IMR-90 (cell line): ENCODE results near the gene PACSIN3. TPM values are rescaled to one million over a fixed set of nuclear protein-coding genes. Genes with fewer than 3 reads are reported as not detected.

Experiments used
- ATAC-seq: fragments of 200-7000 bp; cut with Tn5 transposase; 2 replicates; pipeline ENCODE4 v1.9.1; 2020; ENCODE audit warnings: low read depth, mild to moderate bottlenecking, moderate library complexity
- BruUV-seq: library from RNA; stranded (reverse); fragments of 400-500 nt; replicated peaks from 2 replicates; lab custom pipeline; 2021; lab: Mats Ljungman, UMichigan
- CTCF ChIA-PET: fragments of 300-600 bp; formaldehyde crosslinking; extraction: SDS; loops from one replicate; lab custom pipeline; 2021; ENCODE audit warnings: antibody characterized with exemption; lab: Yijun Ruan, JAX
- POLR2A ChIA-PET: fragments of 300-600 bp; sonication (Branson Sonifier 250); formaldehyde crosslinking; loops from one replicate; lab custom pipeline; 2022; ENCODE audit warnings: antibody characterized with exemption; ENCODE audit not compliant: unreplicated experiment; lab: Charles Lee
- DNase-seq: peaks from one replicate; pipeline ENCODE4 v3.0.0; 2013
- H2AFZ ChIP-seq: replicated peaks from 2 replicates; pipeline ENCODE3; 2013; ENCODE audit warnings: low read length, mild to moderate bottlenecking; ENCODE audit not compliant: poor library complexity
- H2AK5ac ChIP-seq: 2 replicates; pipeline ENCODE4 v1.6.1; 2013; ENCODE audit warnings: low read depth, low read length, inconsistent platforms
- H2AK9ac ChIP-seq: replicated peaks from 2 replicates; pipeline ENCODE3; 2013; ENCODE audit warnings: mild to moderate bottlenecking, low read depth, low read length, moderate library complexity; ENCODE audit not compliant: poor library complexity
- H2BK120ac ChIP-seq: 2 replicates; pipeline ENCODE4 v1.6.1; 2013; ENCODE audit warnings: low read depth, low read length, inconsistent platforms
- H2BK15ac ChIP-seq: 3 replicates; pipeline ENCODE4 v1.6.1; 2013; ENCODE audit warnings: low read depth, low read length, inconsistent platforms
- H2BK20ac ChIP-seq: 2 replicates; pipeline ENCODE4 v1.6.1; 2013; ENCODE audit warnings: low read depth, mild to moderate bottlenecking, inconsistent platforms, low read length, moderate library complexity
- H2BK5ac ChIP-seq: 2 replicates; pipeline ENCODE4 v1.6.1; 2013; ENCODE audit warnings: mild to moderate bottlenecking, low read depth, low read length, inconsistent platforms; ENCODE audit not compliant: poor library complexity, severe bottlenecking
- H3K14ac ChIP-seq: replicated peaks from 2 replicates; pipeline ENCODE4 v1.6.1; 2013; ENCODE audit warnings: low read depth, low read length, inconsistent platforms
- H3K18ac ChIP-seq: 2 replicates; pipeline ENCODE4 v1.6.1; 2013; ENCODE audit warnings: low read depth, low read length, control low read depth
- H3K23ac ChIP-seq: 2 replicates; pipeline ENCODE4 v1.6.1; 2013; ENCODE audit warnings: low read depth, low read length, inconsistent platforms
- H3K27ac ChIP-seq: 2 replicates; pipeline ENCODE4 v1.5.1; 2013; ENCODE audit warnings: mild to moderate bottlenecking, control low read depth, low read length; ENCODE audit not compliant: insufficient read depth
- H3K27me3 ChIP-seq: 2 replicates; pipeline ENCODE4 v1.6.1; 2013; ENCODE audit warnings: low read length; ENCODE audit not compliant: control insufficient read depth, insufficient read depth
- H3K36me3 ChIP-seq: 2 replicates; pipeline ENCODE4 v1.6.1; 2013; ENCODE audit warnings: low read length, mixed read lengths; ENCODE audit not compliant: control insufficient read depth, insufficient read depth
- H3K4ac ChIP-seq: 2 replicates; pipeline ENCODE4 v1.6.1; 2013; ENCODE audit warnings: low read depth, low read length, inconsistent platforms
- H3K4me1 ChIP-seq: 2 replicates; pipeline ENCODE4 v1.6.1; 2013; ENCODE audit warnings: low read length, mixed read lengths; ENCODE audit not compliant: control insufficient read depth, insufficient read depth
- H3K4me2 ChIP-seq: 2 replicates; pipeline ENCODE4 v1.6.1; 2013; ENCODE audit warnings: low read depth, mild to moderate bottlenecking, control low read depth, low read length, moderate library complexity
- H3K4me3 ChIP-seq: 2 replicates; pipeline ENCODE4 v1.5.1; 2013; ENCODE audit warnings: low read depth, mild to moderate bottlenecking, control low read depth, low read length, moderate library complexity; ENCODE audit not compliant: insufficient read depth
- H3K56ac ChIP-seq: 2 replicates; pipeline ENCODE4 v1.6.1; 2013; ENCODE audit warnings: low read length, inconsistent platforms; ENCODE audit not compliant: insufficient read depth; ENCODE audit errors: extremely low read depth
- H3K79me1 ChIP-seq, 2 experiments: 2 replicates each; pipeline ENCODE4 v1.6.1; 2013; ENCODE audit warnings: low read length in 2 of 2, inconsistent platforms in 1 of 2, low read depth in 1 of 2
- H3K9ac ChIP-seq: 2 replicates; pipeline ENCODE4 v1.6.1; 2013; ENCODE audit warnings: low read depth, low read length, control low read depth
- H3K9me1 ChIP-seq: 2 replicates; pipeline ENCODE4 v1.6.1; 2013; ENCODE audit warnings: low read length, inconsistent platforms; ENCODE audit not compliant: insufficient read depth
- H3K9me3 ChIP-seq: 2 replicates; pipeline ENCODE4 v1.6.1; 2013; ENCODE audit warnings: low read length; ENCODE audit not compliant: control insufficient read depth, insufficient read depth
- H4K20me1 ChIP-seq: 2 replicates; pipeline ENCODE4 v1.6.1; 2013; ENCODE audit warnings: low read length, inconsistent platforms; ENCODE audit not compliant: insufficient read depth
- H4K5ac ChIP-seq: 2 replicates; pipeline ENCODE4 v1.6.1; 2013; ENCODE audit warnings: mild to moderate bottlenecking, low read depth, low read length, control low read depth
- H4K8ac ChIP-seq, 2 experiments: 2 replicates each; pipeline ENCODE4 v1.6.1; 2013; ENCODE audit warnings: low read depth in 2 of 2, low read length in 2 of 2, control low read depth in 1 of 2, inconsistent platforms in 1 of 2
- H4K91ac ChIP-seq: 2 replicates; pipeline ENCODE4 v1.6.1; 2013; ENCODE audit warnings: low read depth, low read length, inconsistent platforms; ENCODE audit not compliant: insufficient read depth
- CEBPB ChIP-seq: IDR thresholded peaks from 2 replicates; pipeline ENCODE4 v1.6.1; 2012; ENCODE audit warnings: low read depth, low read length, improper control_type of control experiment
- FOS ChIP-seq: fragments of 150-350 bp; IDR thresholded peaks from 2 replicates; pipeline ENCODE4 v1.6.1; 2016; ENCODE audit warnings: low read depth, low read length
- MAFK ChIP-seq: IDR thresholded peaks from 2 replicates; pipeline ENCODE4 v1.6.1; 2012; ENCODE audit warnings: low read depth, low read length, improper control_type of control experiment
- SMC3 ChIP-seq: fragments of 150-350 bp; IDR thresholded peaks from 2 replicates; pipeline ENCODE4 v1.6.1; 2016; ENCODE audit warnings: low read depth, mild to moderate bottlenecking, antibody characterized with exemption, low read length, moderate library complexity
- USF2 ChIP-seq: fragments of 150-350 bp; IDR thresholded peaks from 2 replicates; pipeline ENCODE4 v1.6.1; 2017; ENCODE audit warnings: mild to moderate bottlenecking, antibody characterized with exemption, low read length, low read depth
- WGBS, 2 experiments: methylation state at CpG; one replicate each; pipeline versions ENCODE4 v1.1.5 to v1.1.7; 2013; ENCODE audit warnings: missing lambda C conversion rate in 2 of 2; ENCODE audit not compliant: insufficient read length in 1 of 2; ENCODE audit errors: extremely low coverage in 2 of 2; 5-methylcytosine and 5-hydroxymethylcytosine counted together
- dilution Hi-C: fragments of 300-500 bp; cut with HindIII; formaldehyde crosslinking; loops from one replicate; pipeline ENCODE4 v1.14.3; 2018; ENCODE audit warnings: low sequenced_read_pairs; ENCODE audit not compliant: unreplicated experiment
- in situ Hi-C: fragments of 300-500 bp; cut with MboI; formaldehyde crosslinking; loops from 3 replicates; pipeline ENCODE4 v1.14.3; 2019; ENCODE audit warnings: low sequenced_read_pairs, inconsistent platforms, mixed read lengths
- intact Hi-C: fragments of 100-400 bp; cut with micrococcal nuclease; formaldehyde crosslinking; loops from 2 replicates; pipeline ENCODE4 v1.10.0; 2022
- polyA plus RNA-seq, 3 experiments: library from polyadenylated mRNA; depleted of rRNA; stranded (reverse); fragments of >200 nt; gene quantifications; 2 replicates each; pipeline ENCODE4 v1.2.3, GENCODE V29; 2012; ENCODE audit warnings: low replicate concordance in 1 of 3
- total RNA-seq: library from RNA; depleted of rRNA; stranded (reverse); fragments of >200 nt; gene quantifications from 2 replicates; pipeline ENCODE4 v1.2.3, GENCODE V29; 2012
- TF ChIP-seq, protein P1 (sequence below): fragments of 150-350 bp; IDR thresholded peaks from 2 replicates; pipeline ENCODE4 v1.6.1; 2016; ENCODE audit warnings: low read depth, mild to moderate bottlenecking, low read length, moderate library complexity, borderline replicate concordance

The PACSIN3 gene
- total and polyA plus RNA-seq, 2 of the 4 experiments (the other 2 are of a cell fraction) = 19.2 to 21.1 TPM

- H3K27ac ChIP-seq = no peak overlapping the region
- BruUV-seq = no TSS peak
Observed at GRCh38 chr11:47204637-47204989, 18.4 kb upstream of the PACSIN3 start.

More at GRCh38 chr11:47204637-47204989, 18.4 kb upstream of the PACSIN3 start:
- H2AK5ac ChIP-seq = peak overlapping the region; percentile 68; the same call in 1 of the 2 replicates
- H3K9me3 ChIP-seq = no peaks in the 10 kb centered on the region
- no peak overlapping the region for H4K91ac ChIP-seq
- H3K56ac ChIP-seq = no peak overlapping the region; the same call in 1 of the 2 replicates
- peak overlapping the region; percentile 30; the same call in 1 of the 2 replicates for H2BK120ac ChIP-seq
- H3K4ac ChIP-seq = 0 out of 2 replicates have a peak overlapping the region, but pooled peaks have one; percentile 23
- ATAC-seq (peak; percentile 98), DNase-seq (peak; percentile 78)
- H3K14ac ChIP-seq = no peak overlapping the region
- no peak overlapping the region for H3K4me2 ChIP-seq
- no peaks in the 10 kb centered on the region; the same call in 1 of the 2 replicates for H3K9me1 ChIP-seq
- CTCF ChIA-PET = interaction anchor here (0.6 kb wide), 1 partner anchor 12 kb away, joined by 3 read pairs; no protein-coding TSS in a partner anchor
- in situ Hi-C loops (no loop called here), intact Hi-C loops (no loop called here), dilution Hi-C loops (no loop called here)
- H3K4me1 ChIP-seq = no peaks in the 10 kb centered on the region; the same call in 1 of the 2 replicates
- TF ChIP-seq MAFK = no peak
- TF ChIP-seq SMC3 = no peak
- TF ChIP-seq FOS = peak; percentile 58
- TF ChIP-seq, protein P1, sequence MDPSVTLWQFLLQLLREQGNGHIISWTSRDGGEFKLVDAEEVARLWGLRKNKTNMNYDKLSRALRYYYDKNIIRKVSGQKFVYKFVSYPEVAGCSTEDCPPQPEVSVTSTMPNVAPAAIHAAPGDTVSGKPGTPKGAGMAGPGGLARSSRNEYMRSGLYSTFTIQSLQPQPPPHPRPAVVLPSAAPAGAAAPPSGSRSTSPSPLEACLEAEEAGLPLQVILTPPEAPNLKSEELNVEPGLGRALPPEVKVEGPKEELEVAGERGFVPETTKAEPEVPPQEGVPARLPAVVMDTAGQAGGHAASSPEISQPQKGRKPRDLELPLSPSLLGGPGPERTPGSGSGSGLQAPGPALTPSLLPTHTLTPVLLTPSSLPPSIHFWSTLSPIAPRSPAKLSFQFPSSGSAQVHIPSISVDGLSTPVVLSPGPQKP = no peak
- TF ChIP-seq CEBPB = 0 out of 2 replicates have a peak, but pooled peaks have one; percentile 15
- peak; percentile 44; the same call in 1 of the 2 replicates for TF ChIP-seq USF2
- peak overlapping the region; percentile 36; the same call in 1 of the 2 replicates for H2BK20ac ChIP-seq
- H4K8ac ChIP-seq = peak overlapping the region in 1 of 2 experiments; percentile 22; a peak in 1 of 4 replicates
- H2AFZ ChIP-seq = peak overlapping the region; percentile 85
- no peaks in the 10 kb centered on the region for H3K79me1 ChIP-seq
- no peak overlapping the region for H3K9ac ChIP-seq
- POLR2A ChIA-PET = interaction anchor here (0.6 to 1.5 kb wide), 2 partner anchors 10 to 261 kb away, joined by 4 read pairs; partner anchors contain the start of gene DDB2
- no peaks in the 10 kb centered on the region for H3K36me3 ChIP-seq
- no peak overlapping the region for H2BK5ac ChIP-seq
- H4K5ac ChIP-seq = no peak overlapping the region
- H2BK15ac ChIP-seq = no peak overlapping the region
- H4K20me1 ChIP-seq = no peaks in the 10 kb centered on the region
- H2AK9ac ChIP-seq = peak overlapping the region; percentile 22
- H3K23ac ChIP-seq = peak overlapping the region; percentile 26; the same call in 1 of the 2 replicates
- H3K27me3 ChIP-seq = peaks cover 15% of the 10 kb centered on the region
- no peak overlapping the region for H3K18ac ChIP-seq
- no CpG with 5 or more reads among the region's 2 CpGs for WGBS, 2 experiments
- H3K4me3 ChIP-seq = no peak overlapping the region
